Measurements from ENCODE around the gene CAMK1D.

DNA sequence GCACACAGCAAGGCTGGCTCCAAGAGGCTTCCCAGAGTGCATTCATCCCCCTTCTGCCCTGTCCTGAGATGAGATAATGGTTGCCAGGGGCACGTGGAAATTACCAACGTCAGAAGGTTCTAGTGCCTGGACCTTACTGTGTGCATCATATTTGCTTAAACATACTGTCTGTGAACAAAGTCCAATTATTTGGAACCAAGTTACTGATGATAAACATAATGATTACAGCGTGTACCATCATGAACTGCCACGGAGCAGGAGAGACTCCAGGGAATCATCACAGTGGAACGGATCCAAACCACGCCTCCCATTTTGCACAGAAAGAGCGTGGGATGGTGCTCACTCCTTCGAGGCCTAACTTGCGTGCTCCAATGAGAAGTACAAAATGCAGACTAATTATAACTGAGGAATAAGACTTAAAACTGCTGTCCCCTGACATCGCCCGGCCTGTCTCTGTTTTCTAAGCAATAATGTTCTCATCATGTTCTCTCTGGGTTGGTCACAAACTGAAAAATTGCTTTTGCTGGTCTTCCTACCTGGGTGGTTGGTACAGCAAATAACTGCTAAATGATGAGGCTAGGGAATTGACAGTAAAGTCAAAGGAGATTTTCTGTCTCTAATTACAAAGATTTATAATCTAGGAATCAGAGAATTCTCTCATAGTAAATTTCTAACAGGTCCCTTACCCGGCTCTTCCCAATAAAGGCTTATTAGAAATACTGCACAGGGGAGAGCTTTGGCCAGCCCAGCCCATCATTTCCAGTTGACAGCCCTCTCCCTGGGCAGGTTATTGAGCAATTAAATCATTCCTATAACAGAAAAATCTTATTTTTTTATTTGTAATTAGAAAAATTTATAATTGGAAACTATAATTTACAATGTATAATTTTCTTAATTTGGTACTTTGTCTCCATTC is 182.2 kb downstream of the CAMK1D start:
- TF ChIP-seq POLR2A (IDR thresholded peaks at IDR 0.05), result no peak
- TF ChIP-seq, protein P1, sequence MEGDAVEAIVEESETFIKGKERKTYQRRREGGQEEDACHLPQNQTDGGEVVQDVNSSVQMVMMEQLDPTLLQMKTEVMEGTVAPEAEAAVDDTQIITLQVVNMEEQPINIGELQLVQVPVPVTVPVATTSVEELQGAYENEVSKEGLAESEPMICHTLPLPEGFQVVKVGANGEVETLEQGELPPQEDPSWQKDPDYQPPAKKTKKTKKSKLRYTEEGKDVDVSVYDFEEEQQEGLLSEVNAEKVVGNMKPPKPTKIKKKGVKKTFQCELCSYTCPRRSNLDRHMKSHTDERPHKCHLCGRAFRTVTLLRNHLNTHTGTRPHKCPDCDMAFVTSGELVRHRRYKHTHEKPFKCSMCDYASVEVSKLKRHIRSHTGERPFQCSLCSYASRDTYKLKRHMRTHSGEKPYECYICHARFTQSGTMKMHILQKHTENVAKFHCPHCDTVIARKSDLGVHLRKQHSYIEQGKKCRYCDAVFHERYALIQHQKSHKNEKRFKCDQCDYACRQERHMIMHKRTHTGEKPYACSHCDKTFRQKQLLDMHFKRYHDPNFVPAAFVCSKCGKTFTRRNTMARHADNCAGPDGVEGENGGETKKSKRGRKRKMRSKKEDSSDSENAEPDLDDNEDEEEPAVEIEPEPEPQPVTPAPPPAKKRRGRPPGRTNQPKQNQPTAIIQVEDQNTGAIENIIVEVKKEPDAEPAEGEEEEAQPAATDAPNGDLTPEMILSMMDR (IDR thresholded peaks at IDR 0.05), result no peak
- TF ChIP-seq POLR2AphosphoS5 (IDR thresholded peaks at IDR 0.05), result no peak

Measured in breast epithelium (tissue), 3 donors.